ENCODE results near the gene WDR72.
"Not testable (repeated sequence)": the region's sequence is repeated elsewhere in the genome, so short reads cannot be mapped to it uniquely, and the experiment has no call there.

The WDR72 gene

DNA sequence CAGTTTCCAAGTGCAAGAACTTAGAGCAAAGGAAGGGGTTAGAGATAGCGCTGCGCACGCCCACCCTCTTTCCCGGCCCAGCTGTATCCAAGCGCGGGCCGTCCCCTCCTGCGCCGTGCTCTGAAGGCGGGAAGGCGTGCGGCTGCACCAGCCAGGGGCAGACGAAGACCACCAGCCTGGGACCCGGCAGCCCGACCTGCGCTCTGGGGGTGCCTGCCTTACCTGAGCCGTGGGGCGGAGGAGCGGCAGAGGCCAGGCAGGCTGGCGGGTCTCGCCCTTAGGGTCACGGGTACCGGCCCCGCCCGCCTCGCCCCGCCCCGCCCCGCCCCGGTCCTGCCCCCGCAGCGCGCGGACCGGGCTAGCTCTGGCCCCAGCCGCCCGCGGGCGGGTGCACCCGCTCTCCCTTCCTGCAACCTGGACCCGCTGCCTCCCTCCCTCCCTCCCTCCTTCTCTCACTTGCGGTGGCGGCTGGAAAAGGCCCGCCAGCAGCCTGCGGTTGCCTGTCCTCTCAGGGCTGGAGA is at the start of gene WDR72:
TSS of gene WDR72 (minus strand) at position 253 of the 521 bp plus-strand sequence. CDS start 26,514 bp downstream, outside the sequence.
- DNase-seq = peak; percentile 54

DNA sequence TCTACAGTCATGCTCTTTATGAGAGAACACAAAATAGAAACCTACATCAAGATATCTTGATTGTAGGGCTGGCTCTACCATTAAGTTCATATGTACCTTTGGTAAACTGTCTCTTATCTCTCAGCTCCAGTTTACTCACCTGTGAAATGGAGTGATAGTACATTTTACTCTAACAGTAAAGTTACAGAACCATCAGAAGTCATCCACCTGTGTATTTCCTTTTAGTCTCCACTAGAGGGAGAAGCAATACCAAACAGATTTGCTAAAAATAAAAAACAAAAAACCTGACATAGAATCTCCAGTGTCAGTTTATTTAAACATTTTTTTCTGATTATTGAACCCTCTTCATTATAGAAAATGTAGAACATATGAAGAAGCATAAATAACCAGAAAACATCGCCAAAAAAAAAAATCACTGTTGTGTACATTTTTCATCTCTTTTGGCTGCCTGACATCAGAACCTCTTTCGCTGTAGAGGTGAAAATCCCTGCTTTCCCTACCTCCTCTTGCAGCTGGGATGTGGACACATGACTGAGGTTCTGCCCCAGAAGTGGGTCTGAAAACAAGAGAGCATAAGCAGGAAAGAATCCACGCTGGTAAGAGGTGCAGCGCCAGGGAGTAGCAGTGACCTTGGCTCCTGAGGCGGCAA is 48.7 kb upstream of the WDR72 start:
- DNase-seq = peak; percentile 21

- no peak for DNase-seq
Observed at GRCh38 chr15:53807501-53807900, 48.0 kb upstream of the WDR72 start.

DNA sequence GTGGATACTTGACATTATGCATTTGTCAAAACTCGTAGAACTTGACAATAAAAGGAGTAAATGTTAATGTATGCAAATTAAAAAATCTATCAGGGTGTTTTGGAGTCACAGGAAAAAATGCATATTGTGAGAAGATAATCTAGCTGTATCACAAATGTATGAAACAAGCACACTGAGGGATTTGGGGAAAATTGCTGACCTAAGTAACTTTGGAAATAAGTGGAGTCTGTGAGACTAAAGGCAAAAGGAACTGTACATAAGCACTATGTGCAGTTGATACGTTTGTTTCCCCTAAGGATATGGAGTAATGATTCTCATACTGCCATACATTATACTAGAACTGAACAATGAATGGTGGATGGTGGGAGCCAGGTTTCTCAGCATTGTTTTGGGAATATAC is 43.2 kb upstream of the WDR72 start:
- DNase-seq = no peak

DNA sequence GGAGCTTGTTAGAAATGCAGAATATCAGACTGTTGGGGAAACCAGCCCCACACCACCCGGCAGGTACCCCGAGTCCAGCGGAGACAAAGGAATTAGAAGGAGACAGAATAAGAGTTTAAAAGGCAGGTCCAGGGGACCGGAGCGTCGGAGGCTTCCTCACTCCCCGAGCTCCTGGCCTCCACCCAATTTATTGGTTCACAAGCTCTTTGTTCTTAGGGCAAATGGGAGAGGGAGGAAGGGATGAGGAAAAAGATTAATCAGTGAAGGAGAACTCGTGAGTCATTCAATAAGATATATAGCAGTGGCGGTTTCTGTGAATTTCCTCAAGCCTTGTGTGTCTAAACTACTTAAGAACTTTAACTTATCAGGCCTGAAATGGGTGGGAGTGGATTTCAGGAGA is 32.1 kb upstream of the WDR72 start:
- no peak for DNase-seq

GRCh38 chr15:53789654-53790375 is 30.4 kb upstream of the WDR72 start:
- DNase-seq = no peak

GRCh38 chr15:53786401-53786800 is 26.9 kb upstream of the WDR72 start:
- no peak for DNase-seq

DNA sequence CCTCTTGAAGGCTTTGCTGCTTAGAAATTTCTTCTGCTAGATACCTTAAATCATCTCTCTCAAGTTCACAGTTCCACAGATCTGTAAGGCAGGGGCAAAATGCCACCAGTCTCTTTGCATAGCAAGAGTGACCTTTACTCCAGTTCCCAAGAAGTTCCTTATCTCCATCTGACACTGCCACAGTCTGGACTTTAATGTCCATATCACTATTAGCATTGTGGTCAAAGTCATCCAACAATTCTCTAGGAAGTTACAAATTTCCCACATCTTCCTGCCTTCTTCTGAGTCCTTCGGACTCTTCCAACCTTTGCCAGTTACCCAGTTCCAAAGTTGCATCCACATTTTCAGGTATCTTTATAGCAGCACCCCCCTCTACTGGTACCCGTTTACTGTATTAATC is 25.8 kb upstream of the WDR72 start:
- DNase-seq = not testable (repeated sequence)

GRCh38 chr15:53762916-53763315 is 3.5 kb upstream of the WDR72 start:
- DNase-seq = no peak

- no peak for DNase-seq
Observed at GRCh38 chr15:53758412-53758811, 1.1 kb downstream of the WDR72 start.

DNA sequence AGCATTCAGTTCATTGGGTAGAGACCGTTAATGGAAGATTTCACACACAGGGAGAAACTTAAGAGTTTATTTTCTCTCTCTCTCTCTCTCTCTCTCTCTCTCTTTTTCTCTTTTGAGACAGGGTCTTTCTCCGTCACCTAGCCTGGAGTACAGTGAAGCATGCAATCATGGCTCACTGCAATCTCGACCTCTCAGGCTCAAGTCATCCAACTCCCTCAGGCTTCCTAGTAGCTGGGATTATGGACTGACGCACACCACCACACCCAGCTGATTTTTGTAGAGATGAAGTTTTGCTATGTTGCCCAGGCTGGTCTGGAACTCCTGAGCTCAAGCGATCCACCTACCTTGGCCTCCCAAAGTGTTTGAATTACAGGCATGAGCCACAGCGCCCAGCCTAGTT is 1.6 kb downstream of the WDR72 start:
- DNase-seq = no peak

DNA sequence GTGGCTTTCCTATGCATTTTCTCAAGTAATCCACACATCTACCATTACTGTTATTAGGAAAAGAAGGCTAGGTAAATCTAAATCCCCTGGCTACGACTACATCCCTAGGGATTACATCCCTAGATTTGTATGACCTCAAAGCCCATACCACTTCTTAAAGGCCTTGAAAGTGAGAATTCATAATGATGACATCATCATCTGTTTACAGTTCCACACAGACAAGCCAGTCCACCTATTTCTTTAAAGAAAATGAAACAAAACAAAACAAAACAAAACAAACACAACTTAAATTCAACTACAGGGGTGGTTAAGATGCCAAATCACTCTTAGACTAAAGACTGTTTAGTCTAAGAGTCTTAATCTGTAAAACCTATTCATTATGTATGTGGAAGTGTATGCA is 5.7 kb downstream of the WDR72 start:
- DNase-seq = no peak

GRCh38 chr15:53752406-53752805 is 7.1 kb downstream of the WDR72 start:
- DNase-seq = no peak

- no peak for DNase-seq
Observed at GRCh38 chr15:53747501-53748068, 11.9 kb downstream of the WDR72 start.

GRCh38 chr15:53746101-53746500 is 13.4 kb downstream of the WDR72 start:
- no peak for DNase-seq

GRCh38 chr15:53739651-53740050 is 19.8 kb downstream of the WDR72 start:
- no peak for DNase-seq

GRCh38 chr15:53739187-53739586 is 20.3 kb downstream of the WDR72 start:
- DNase-seq = no peak

DNA sequence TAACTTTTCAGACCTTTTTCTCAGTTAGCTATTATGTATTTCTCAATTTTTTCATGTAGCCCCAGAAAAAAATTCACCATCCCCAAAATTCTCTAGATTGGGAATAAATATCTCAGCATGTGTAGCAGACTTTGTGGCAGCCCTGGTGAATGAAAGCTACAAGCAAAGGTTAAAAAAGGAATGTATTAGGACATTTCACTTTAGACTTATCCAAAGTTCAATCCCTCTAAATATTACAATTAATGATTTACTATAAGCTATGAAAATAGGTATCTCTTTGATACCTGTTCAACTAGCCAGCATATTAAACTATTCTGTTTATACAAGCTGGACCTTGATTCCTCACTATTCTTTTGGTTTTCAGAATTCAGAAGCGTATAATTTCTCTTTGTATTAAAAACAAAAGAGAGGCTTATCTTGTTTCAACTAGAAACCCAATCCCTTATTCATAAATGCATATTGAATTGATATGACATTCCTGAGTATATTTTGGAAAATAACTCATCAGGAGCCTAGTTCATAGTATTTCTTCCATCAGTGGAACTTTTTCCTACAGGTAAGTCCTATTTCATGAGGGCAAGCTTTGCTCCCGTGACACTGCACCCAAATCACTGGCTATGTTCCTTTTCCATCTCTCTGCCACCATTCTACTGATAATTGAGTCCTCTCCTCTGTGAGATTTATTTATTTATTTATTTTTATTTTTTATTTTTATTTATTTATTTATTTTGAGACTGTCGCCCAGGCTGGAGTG is 38.0 kb downstream of the WDR72 start:
- no peak for DNase-seq

GRCh38 chr15:53716909-53717876 is 42.3 kb downstream of the WDR72 start:
- peak; percentile 78 for DNase-seq

GRCh38 chr15:53713218-53713617 is 46.2 kb downstream of the WDR72 start:
- DNase-seq = no peak

- peak; percentile 75 for DNase-seq
Observed at GRCh38 chr15:53710906-53711305, 48.6 kb downstream of the WDR72 start.

DNA sequence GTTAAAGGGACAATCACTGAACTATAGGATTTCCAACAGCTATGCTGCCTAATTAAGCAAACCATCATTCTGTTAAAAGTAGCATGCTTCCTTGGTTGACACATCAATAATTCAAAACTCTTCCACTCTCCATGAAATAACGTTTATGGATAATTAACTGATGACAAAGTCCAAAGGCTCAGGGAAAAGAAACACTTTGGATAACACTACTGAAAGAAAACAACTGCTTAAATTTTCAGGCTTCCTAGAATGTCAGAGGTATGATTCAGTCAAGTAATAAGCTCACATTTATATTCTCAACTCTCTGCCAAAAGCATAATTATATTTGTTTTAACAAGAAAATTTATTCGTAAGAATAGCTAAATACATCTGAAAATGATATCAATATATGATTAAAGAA is 49.6 kb downstream of the WDR72 start:
- peak; percentile 16 for DNase-seq
